Adipocyte (in vitro differentiated cells): Measurements from ENCODE around the gene PARD3.
"Not testable (repeated sequence)": the region's sequence is repeated elsewhere in the genome, so short reads cannot be mapped to it uniquely, and the experiment has no call there.

ENCODE experiments used
- DNase-seq: peaks from one replicate; pipeline ENCODE4 v3.0.0-alpha.2; 2015; ENCODE audit warnings: low read depth
- H3K27me3 ChIP-seq: replicated peaks from 2 replicates; pipeline ENCODE4 v1.7.0; 2013; ENCODE audit warnings: mild to moderate bottlenecking, low read length, moderate library complexity; ENCODE audit not compliant: control insufficient read depth, insufficient read depth
- H3K36me3 ChIP-seq: 2 replicates; pipeline ENCODE4 v1.7.0; 2013; ENCODE audit warnings: low read length, mild to moderate bottlenecking, moderate library complexity; ENCODE audit not compliant: control insufficient read depth, insufficient read depth, severe bottlenecking
- H3K4me1 ChIP-seq: 2 replicates; pipeline ENCODE4 v1.7.0; 2013; ENCODE audit warnings: mild to moderate bottlenecking, low read length, moderate library complexity; ENCODE audit not compliant: control insufficient read depth, insufficient read depth
- H3K4me3 ChIP-seq: 2 replicates; pipeline ENCODE4 v1.7.0; 2013; ENCODE audit warnings: mild to moderate bottlenecking, low read length, moderate library complexity
- H3K9ac ChIP-seq: 2 replicates; pipeline ENCODE4 v1.7.0; 2013; ENCODE audit warnings: mild to moderate bottlenecking, low read length, moderate library complexity
- H3K9me3 ChIP-seq: 2 replicates; pipeline ENCODE4 v1.7.0; 2013; ENCODE audit warnings: mild to moderate bottlenecking, low read length, moderate library complexity; ENCODE audit not compliant: control insufficient read depth

Gene PARD3

GRCh38 chr10:34711500-34711899, 103.6 kb downstream of the PARD3 start:
- Histone ChIP-seq H3K9ac (no peak overlapping the region), H3K4me1 (peaks cover 35% of the 10 kb centered on the region), H3K36me3 (no peaks in the 10 kb centered on the region), H3K4me3 (peak overlapping the region; percentile 46), H3K27me3 (no peaks in the 10 kb centered on the region), H3K9me3 (no peaks in the 10 kb centered on the region)
- no peak for DNase-seq

DNA sequence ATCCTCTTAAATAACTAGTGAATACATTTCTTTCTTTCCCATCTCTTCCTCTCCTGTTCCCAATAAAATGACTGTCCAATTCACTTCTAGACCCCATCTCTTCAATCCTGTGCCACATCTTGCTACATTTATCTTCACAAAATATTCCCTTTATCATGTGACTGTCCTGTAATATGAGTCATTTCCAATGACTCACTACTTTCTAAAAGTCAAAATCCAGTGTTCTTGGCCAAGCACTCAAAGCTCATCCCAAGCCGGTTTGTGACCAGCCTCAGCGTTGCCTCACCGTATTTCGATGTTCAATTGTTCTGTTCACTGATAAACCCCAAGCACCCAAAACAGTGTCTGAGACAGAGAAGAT, 104.7 kb downstream of the PARD3 start:
- no peaks in the 10 kb centered on the region for H3K36me3 ChIP-seq
- peak; percentile 80 for DNase-seq
- no peaks in the 10 kb centered on the region for H3K9me3 ChIP-seq
- H3K4me3 ChIP-seq, result peak overlapping the region; percentile 17
- no peaks in the 10 kb centered on the region for H3K27me3 ChIP-seq
- no peak overlapping the region for H3K9ac ChIP-seq
- H3K4me1 ChIP-seq, result peaks cover 45% of the 10 kb centered on the region

GRCh38 chr10:34709637-34710390, 105.3 kb downstream of the PARD3 start:
- Histone ChIP-seq H3K27me3 (no peaks in the 10 kb centered on the region), H3K4me1 (peaks cover 48% of the 10 kb centered on the region)
- DNase-seq, result no peak

GRCh38 chr10:34707656-34708055, 107.4 kb downstream of the PARD3 start:
- H3K9ac ChIP-seq, result no peak overlapping the region
- H3K4me1 ChIP-seq, result peaks cover 57% of the 10 kb centered on the region
- no peak for DNase-seq
- H3K9me3 ChIP-seq, result no peaks in the 10 kb centered on the region
- no peaks in the 10 kb centered on the region for H3K36me3 ChIP-seq
- H3K4me3 ChIP-seq, result no peak overlapping the region
- H3K27me3 ChIP-seq, result no peaks in the 10 kb centered on the region

More at GRCh38 chr10:34709637-34710390, 105.3 kb downstream of the PARD3 start:
- Histone ChIP-seq H3K36me3 (no peaks in the 10 kb centered on the region), H3K4me3 (no peak overlapping the region), H3K9ac (no peak overlapping the region), H3K9me3 (no peaks in the 10 kb centered on the region)

DNA sequence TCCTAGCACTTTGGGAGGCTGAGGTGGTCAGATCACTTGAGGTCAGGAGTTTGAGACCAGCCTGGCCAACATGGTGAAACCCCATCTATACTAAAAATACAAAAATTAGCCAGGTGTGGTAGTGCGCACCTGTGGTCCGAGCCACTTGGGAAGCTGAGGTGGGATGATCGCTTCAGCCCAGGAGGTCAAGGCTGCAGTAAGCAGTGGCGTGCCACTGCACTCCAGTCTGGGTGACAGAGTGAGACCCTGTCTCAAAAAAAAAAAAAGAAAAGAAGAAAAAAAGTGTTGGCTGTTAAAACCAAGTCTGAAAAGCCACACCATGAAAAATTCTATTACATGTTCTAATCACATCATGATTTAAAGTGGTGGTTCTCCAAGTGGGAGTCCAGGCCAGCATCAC, 108.1 kb downstream of the PARD3 start:
- not testable (repeated sequence) for H3K36me3 ChIP-seq, DNase-seq, H3K4me3 ChIP-seq

DNA sequence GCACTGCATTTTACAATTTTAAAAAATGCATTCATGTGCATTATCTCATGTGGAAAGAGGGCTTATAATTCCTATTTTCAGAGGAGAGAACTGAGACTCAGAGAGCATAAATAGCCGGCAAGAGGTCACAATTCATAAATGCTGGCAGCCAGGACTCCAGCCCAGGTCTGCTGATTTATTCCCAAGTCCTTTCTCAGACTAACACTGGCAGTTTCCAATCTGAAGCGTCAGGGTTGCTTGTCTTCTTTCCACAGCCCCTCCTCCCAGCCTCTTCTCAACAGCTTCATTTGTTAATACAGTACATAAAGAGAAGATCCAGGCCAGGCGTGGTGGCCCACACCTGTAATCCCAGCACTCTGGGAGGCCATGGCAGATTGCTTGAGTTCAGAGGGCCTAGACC, 108.9 kb downstream of the PARD3 start:
- no peaks in the 10 kb centered on the region for H3K36me3 ChIP-seq
- no peak for DNase-seq
- peaks cover 46% of the 10 kb centered on the region for H3K4me1 ChIP-seq
- no peak overlapping the region for H3K4me3 ChIP-seq
- H3K27me3 ChIP-seq, result no peaks in the 10 kb centered on the region
- H3K9me3 ChIP-seq, result no peaks in the 10 kb centered on the region
- no peak overlapping the region for H3K9ac ChIP-seq

More for the DNA sequence above, 108.1 kb downstream of the PARD3 start:
- not testable (repeated sequence) for H3K9ac ChIP-seq, H3K27me3 ChIP-seq, H3K9me3 ChIP-seq
- peaks cover 54% of the 10 kb centered on the region for H3K4me1 ChIP-seq

- Histone ChIP-seq H3K4me1 (peaks cover 40% of the 10 kb centered on the region), H3K9ac (no peak overlapping the region), H3K36me3 (no peaks in the 10 kb centered on the region), H3K27me3 (no peaks in the 10 kb centered on the region), H3K4me3 (no peak overlapping the region), H3K9me3 (no peaks in the 10 kb centered on the region)
- no peak for DNase-seq
Observed at GRCh38 chr10:34705563-34705962, 109.5 kb downstream of the PARD3 start.

- Histone ChIP-seq H3K9me3 (no peaks in the 10 kb centered on the region), H3K27me3 (no peaks in the 10 kb centered on the region), H3K36me3 (no peaks in the 10 kb centered on the region), H3K4me3 (peak overlapping the region; percentile 13), H3K9ac (no peak overlapping the region), H3K4me1 (peaks cover 34% of the 10 kb centered on the region)
- DNase-seq, result no peak
Observed at GRCh38 chr10:34704526-34705184, 110.4 kb downstream of the PARD3 start.

DNA sequence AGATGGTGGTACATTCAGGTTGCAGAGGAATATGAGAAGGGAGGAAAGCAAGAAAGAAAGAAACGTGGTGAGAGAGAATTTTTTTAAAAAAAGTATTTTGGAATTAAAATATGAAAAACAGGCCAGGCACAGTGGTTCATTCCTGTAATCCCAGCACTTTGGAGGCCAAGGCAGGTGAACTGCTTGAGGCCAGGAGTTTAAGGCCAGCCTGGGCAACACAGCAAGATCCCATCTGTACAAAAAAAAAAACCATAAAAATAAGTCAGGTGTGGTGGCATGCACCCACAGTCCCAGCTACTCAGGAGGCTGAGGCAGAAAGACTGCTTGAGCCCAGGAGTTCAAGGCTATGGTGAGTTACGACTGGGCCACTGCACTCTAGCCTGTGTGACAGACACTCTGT, 112.1 kb downstream of the PARD3 start:
- DNase-seq, result no peak
- no peaks in the 10 kb centered on the region for H3K27me3 ChIP-seq
- no peak overlapping the region for H3K4me3 ChIP-seq
- H3K9me3 ChIP-seq, result no peaks in the 10 kb centered on the region
- peaks cover 45% of the 10 kb centered on the region for H3K4me1 ChIP-seq
- no peak overlapping the region for H3K9ac ChIP-seq
- no peaks in the 10 kb centered on the region for H3K36me3 ChIP-seq

GRCh38 chr10:34702093-34702937, 112.8 kb downstream of the PARD3 start:
- Histone ChIP-seq H3K27me3 (no peaks in the 10 kb centered on the region), H3K9ac (no peak overlapping the region), H3K4me1 (peaks cover 39% of the 10 kb centered on the region), H3K36me3 (no peaks in the 10 kb centered on the region), H3K4me3 (no peak overlapping the region), H3K9me3 (no peaks in the 10 kb centered on the region)
- no peak for DNase-seq

- no peak overlapping the region for H3K4me3 ChIP-seq
- H3K27me3 ChIP-seq, result no peaks in the 10 kb centered on the region
- H3K9me3 ChIP-seq, result no peaks in the 10 kb centered on the region
- peaks cover 44% of the 10 kb centered on the region for H3K4me1 ChIP-seq
- H3K9ac ChIP-seq, result no peak overlapping the region
- H3K36me3 ChIP-seq, result no peaks in the 10 kb centered on the region
- no peak for DNase-seq
Observed at GRCh38 chr10:34701194-34701593, 113.9 kb downstream of the PARD3 start.
